GM21360 (cell line): ENCODE data around the gene HIP1.
"Not testable (repeated sequence)": the region's sequence is repeated elsewhere in the genome, so short reads cannot be mapped to it uniquely, and the experiment has no call there.

ENCODE experiments used
- ATAC-seq: cut with Tn5 transposase; IDR thresholded peaks from one replicate; pipeline ENCODE4 v1.9.1; 2021; ENCODE audit warnings: mild to moderate bottlenecking, moderate library complexity; ENCODE audit not compliant: unreplicated experiment

The HIP1 gene

GRCh38 chr7:75646571-75647102 is 92.1 kb downstream of the HIP1 start:
- no peak for ATAC-seq

- no peak for ATAC-seq
Observed at GRCh38 chr7:75645570-75645969, 93.2 kb downstream of the HIP1 start.

- ATAC-seq: no peak
Observed at GRCh38 chr7:75644589-75644988, 94.2 kb downstream of the HIP1 start.

GRCh38 chr7:75642810-75643486 is 95.8 kb downstream of the HIP1 start:
- ATAC-seq: no peak

- no peak for ATAC-seq
Observed at GRCh38 chr7:75640201-75640600, 98.5 kb downstream of the HIP1 start.

- ATAC-seq: no peak
Observed at GRCh38 chr7:75639886-75640190, 98.9 kb downstream of the HIP1 start.

- no peak for ATAC-seq
Observed at GRCh38 chr7:75639071-75639885, 99.5 kb downstream of the HIP1 start.

- ATAC-seq: no peak
Observed at GRCh38 chr7:75638594-75639070, 100.1 kb downstream of the HIP1 start.

- ATAC-seq: no peak
Observed at GRCh38 chr7:75637854-75638593, 100.7 kb downstream of the HIP1 start.

GRCh38 chr7:75635036-75635435 is 103.7 kb downstream of the HIP1 start:
- ATAC-seq: no peak

- ATAC-seq: not testable (repeated sequence)
Observed at GRCh38 chr7:75632587-75632986, 106.2 kb downstream of the HIP1 start.

GRCh38 chr7:75631711-75632110 is 107.0 kb downstream of the HIP1 start:
- ATAC-seq: no peak

- ATAC-seq: no peak
Observed at GRCh38 chr7:75630549-75630948, 108.2 kb downstream of the HIP1 start.

GRCh38 chr7:75629044-75629443 is 109.7 kb downstream of the HIP1 start:
- no peak for ATAC-seq

GRCh38 chr7:75628055-75628454 is 110.7 kb downstream of the HIP1 start:
- no peak for ATAC-seq

- no peak for ATAC-seq
Observed at GRCh38 chr7:75626954-75627353, 111.8 kb downstream of the HIP1 start.

GRCh38 chr7:75625868-75626267 is 112.9 kb downstream of the HIP1 start:
- ATAC-seq: no peak

GRCh38 chr7:75624134-75624832 is 114.5 kb downstream of the HIP1 start:
- ATAC-seq: no peak

GRCh38 chr7:75623390-75624133 is 115.2 kb downstream of the HIP1 start:
- no peak for ATAC-seq

- ATAC-seq: no peak
Observed at GRCh38 chr7:75621124-75621523, 117.6 kb downstream of the HIP1 start.
